ENCODE measurements around the gene PFKFB2.

DNA sequence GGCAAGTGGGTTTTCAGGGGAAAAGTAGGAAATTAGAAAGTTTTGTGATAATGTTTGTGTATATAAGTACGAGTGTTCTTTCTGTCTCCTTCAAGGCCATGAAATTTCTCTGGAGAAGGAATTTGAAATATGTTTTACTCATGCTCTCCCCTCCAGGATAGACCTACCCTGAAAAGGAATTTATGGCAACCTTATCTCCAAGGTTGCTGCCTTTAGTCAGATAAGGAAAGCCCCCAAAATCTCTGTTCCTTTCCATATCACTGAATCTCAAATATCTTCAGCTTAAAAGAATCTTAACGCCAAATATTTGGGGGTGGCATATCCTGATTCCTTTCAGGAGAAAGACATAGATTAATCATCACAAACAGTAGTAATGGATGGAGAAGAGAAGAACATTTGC lies 35.1 kb downstream of the PFKFB2 start:
- TF ChIP-seq CTCF (IDR thresholded peaks at IDR 0.05) (no peak), POLR2A (IDR thresholded peaks at IDR 0.05) (no peak)
